Forelimb muscle (tissue), 1 donor: ENCODE measurements around the gene SLC13A1. TPM values are rescaled to one million over a fixed set of nuclear protein-coding genes. Genes with fewer than 3 reads are reported as not detected.

Experiments used
- DNase-seq: peaks from one replicate; pipeline ENCODE4 v3.0.0-alpha.2; 2013; ENCODE audit warnings: low read depth
- polyA plus RNA-seq: library from polyadenylated mRNA; unstranded; fragments of 120-200 nt; gene quantifications from one replicate; pipeline ENCODE4 v1.2.1, GENCODE V29; 2013; ENCODE audit not compliant: insufficient read length

SLC13A1 gene
- polyA plus RNA-seq, 1 donor: not detected

DNA sequence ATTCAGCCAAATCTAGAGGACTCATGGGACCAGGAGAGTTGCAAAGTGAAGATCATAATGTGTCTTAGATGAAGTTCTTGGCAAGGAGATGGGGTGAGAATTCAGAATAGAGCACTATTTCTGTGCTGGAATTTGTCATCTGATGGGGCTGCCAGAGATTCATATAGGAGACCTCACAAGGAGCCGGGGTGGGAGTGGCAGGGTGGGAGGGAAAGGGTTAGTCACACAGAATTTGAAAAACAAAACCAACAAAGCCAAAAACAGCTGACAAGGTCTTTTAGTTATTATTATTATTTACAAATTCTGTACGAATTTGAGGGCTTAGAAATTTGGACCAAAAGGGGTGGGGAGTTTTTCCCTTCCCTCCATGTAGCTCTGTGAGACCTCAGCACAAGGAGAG is 1.7 kb downstream of the SLC13A1 start:
- DNase-seq: no peak

DNA sequence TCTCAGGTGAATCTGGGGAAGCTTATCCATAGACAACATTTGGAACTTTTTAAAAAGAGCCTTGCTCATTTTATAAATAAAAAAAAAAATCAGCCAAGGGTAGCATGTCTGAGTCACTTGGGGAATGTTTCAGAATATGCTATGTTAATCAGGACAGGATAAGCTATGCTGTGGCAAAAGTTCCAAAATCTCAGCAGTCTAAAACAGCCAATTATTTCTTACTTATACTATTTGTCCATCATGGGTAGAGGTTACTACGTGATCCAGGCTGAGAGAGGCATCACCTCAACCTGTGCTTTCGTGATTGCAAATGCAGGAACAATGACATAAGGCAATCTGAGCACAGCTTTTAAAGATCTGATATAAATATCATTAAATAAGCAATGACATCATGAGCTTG is 6.5 kb downstream of the SLC13A1 start:
- no peak for DNase-seq

DNA sequence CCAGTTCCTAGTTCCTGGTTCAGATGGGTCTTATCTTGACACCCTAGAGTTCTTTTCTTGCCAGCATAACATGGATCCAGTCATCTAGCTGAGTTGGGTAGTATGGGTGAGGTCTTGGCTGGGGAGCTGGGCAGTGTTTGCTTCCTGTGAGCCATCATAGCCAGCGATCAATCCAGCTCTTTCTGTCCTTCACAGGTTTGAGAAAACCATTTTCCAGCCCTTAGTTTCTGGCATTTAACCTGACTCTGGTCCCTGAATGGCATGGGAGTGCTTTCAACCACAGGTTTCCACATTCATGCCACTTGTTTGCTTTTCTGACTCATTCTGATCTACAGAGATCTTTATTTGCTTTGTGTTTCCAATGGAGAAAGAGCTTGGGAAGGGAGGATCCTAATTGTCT is 8.6 kb downstream of the SLC13A1 start:
- DNase-seq: no peak

DNA sequence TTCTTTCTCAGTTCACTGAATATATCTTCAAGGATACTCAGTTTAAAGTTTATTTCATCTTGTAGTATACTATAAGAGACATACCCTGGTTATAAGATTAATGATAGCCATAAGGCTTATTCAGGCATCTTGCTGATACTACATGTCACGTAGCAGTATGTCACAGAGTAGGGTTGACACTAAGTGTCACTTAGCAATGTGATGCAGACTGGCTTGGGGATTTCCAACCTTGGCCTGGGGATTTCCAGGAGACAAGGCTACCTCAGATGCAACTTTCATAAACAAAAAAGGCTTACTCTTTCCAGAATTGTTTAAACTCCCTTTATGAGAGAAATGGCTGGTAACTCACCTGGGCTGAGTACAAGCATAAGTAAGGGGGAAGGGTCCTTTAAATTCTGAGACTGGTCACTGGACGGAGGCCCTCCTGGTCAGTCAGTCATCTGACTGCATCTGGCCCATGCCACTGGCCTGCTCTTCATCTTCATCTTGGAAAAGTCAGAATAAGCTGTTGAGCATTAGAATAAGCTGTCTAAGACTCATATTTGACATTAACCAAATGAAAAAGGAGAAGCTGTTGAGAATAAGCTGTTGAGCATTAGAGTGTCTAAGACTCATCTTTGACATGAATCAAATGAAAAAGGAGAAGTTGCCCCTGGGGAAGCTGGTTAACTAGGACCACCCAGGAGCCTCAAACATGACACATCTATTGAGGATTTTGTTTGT is 9.5 kb downstream of the SLC13A1 start:
- no peak for DNase-seq

DNA sequence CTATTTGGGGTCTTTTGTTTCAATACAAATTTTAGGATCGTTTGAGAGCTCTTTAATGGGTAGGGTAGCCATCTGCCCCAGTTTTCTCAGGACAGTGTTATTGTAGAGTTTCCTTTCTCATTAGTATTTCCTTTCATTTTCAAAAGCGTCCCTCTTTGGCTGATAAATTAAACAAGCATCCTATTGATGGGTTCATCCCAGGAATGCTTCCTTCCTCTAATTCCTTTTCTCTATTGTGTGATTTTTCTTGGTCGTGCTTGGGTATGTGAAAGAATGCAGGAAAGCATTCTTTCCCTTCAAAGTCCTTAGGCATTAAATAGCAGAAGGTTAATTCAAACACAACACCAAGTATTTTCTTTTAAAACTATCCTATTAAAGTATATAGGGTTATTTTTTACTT is 14.0 kb downstream of the SLC13A1 start:
- DNase-seq: no peak

DNA sequence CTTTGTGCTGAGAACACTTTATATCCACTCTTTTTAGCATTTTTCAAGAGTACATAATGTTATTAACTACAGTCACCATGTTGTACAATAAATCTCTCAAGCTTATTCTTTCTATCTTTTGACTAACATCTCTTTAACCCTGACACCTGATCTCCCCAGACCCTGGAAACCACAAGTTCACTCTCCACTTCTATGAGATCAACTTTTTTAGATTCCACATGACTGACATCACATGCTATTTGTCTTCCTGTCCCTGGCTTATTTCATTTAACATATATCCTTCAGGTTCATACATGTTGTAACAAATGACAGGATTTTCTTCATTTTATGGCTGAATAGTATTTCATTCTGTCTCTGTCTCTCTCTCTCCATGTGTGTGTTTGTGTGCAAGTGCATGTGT is 15.5 kb downstream of the SLC13A1 start:
- no peak for DNase-seq

DNA sequence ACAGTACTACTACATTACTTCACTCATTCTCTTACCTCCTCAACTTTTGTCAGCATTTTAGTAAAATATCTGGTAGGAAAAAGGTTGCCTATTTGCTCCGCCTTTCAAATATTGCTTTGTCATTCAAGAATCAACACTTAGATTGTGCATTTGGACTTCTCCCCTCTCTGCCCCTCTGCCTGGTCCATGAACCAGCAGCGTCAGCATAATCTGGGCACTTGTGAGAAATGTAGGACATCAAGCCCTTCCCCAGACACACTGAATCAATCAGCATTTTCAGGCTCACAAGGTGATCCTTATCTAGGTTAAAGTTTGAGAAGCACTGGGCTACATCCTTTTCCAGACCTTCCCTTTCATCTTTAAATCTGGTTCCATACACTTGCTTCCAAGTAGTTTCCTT is 16.3 kb downstream of the SLC13A1 start:
- no peak for DNase-seq

DNA sequence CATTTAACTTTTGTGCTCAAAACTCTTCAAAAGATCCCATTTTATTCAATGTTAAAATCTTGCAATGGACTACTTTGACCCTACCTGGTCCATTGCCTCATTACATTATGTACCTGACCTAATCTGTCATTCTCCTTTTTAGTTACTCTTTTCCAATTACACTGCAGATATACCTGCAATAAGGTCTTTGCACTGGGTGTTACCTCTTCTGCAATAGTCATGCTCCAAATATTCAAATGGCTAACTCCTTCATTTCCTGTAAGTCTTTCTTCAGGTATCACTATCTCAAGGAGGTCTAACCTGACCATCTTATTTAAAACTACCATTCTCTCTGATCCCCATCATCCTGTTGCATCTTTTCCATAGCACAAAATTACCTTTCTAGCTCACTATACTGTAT is 22.3 kb downstream of the SLC13A1 start:
- DNase-seq: no peak

DNA sequence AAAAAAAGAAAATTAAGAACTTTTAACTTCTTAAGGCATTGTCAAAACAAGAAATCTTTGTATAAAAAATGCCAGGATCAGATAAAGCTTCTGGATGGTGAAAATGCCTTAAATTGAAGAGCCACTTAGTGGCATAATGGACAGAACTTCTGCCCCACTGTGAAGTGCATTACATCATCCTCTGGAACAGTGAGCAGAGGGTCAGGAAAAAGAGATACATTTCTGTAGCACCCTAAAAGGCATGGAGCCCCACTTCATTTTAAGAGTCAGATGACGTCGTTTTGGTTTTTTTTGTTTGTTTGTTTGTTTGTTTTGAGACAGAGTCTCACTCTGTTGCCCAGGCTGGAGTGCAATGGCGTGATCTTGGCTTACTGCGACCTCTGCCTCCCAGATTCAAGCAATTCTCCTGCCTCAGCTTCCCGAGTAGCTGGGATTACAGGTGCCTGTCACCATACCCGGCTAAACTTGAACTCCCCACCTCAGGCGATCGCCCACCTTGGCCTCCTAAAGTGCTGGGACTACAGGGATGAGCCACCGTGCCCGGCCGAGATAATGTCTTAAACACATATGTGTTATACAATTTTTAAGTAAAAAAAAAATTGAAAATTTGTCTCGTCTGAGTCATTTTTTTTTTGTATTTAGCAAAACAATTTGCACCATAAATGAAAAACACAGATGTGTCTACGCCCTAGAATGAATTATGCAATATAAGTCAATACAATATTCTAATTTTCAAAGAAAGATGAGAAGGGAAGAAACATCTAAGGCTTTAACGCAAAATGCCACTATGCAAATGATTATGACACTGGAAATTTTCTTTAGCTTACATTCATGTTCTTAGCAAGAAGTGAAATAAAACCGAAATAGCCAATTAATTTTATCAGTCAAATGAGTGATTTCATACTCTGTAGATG is 29.2 kb downstream of the SLC13A1 start:
- DNase-seq: no peak

DNA sequence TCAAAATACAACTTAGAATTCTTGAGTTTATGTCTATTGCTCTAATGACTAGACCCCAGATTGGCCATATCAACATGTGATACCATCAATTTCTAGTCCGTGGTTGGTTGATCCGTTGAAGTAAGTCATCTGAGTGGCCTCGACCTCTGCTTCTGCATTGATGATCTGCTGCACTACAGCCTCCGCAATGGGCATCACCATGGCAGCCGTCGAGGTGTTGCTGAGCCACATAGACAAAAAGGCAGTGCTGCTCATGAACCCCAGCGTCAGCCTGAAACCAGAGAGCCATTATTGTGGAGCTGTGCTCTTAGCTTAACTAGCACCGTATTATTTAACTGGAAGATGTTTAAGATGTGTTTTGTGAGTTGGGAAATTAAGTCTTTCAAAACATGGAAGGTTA is 30.7 kb downstream of the SLC13A1 start:
- DNase-seq: no peak

DNA sequence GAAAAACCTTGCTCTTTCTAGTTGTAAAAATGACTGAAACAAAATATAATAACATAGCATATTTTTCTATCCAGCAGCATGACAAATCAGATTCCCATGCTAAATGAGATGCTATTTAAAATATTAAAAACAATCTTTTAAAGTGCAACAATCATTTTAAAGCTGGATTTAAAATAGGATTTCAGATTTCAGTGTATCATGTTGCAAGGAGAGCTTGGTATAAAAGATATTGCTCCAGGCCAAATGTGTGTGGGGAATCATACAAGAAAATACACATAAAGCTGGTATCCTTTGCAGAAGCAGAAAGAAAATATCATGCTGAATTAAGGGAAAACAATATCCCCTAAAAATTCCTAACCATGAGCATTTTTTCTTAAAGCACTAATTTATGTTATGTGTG is 42.2 kb downstream of the SLC13A1 start:
- DNase-seq: no peak

DNA sequence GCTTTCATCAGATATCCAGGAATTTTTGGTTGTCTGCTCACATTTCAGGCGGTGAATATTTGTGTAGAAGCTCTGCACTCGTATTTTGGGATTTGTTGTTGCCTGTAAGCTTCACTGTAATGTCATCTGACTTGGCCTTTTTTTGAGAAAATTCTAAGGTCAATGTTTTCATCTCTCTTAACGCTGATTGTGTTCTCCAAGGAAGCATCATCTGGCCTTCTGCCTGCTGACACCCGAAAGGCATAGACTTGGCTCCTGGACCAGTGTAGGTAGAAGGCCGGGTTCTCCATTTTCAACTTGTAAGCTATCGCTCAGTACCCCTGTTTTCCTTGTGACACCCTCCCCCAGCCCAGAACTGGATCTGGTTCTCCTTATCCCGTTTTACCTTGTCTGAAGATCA is 44.2 kb downstream of the SLC13A1 start:
- DNase-seq: no peak

DNA sequence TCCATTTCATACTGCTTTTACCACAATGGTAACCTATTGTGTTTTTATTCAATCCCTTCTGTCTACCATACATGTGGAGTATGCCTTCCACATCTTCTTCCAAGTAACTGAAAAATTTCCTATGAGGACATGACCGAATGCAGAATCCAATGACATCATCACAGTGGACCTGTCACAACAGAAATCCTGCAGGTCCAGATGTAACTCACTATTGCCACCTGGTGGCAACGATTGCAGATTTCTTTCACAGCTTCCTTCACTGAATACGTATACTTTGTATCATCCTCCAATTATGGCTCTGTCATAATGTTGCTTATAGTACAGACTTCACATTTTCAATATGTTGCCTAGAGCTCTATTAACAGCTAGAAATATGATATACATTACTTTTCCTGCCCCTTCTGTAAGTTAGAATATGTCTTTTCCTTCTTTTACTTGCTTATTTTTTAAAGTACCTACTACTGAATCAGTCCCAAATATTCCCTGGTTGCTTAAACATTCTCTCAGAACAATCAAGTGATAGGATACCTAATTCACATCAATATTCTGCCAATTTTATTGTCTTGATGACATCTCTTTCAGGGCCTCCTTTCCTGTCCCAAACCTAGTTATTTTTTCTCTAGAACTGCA is 45.4 kb downstream of the SLC13A1 start:
- peak; percentile 48 for DNase-seq

DNA sequence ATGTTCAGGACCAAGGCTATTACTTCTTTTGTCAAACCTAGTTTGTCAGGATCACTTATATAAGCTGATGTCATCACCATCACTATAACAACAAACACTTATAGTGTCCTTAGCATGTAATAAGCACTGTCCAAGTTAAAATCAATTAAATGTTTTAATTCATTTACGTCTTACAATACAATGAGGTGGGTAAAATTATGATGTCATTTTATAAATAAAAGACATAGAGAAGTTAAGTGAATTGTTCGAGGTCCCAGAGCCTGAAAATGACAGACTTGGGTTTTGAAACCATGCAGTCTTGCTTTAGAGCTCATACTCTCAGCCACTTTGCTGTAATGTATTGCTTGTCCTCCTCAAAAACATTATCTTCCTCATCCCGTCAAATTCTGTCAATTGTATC is 48.3 kb downstream of the SLC13A1 start:
- no peak for DNase-seq

DNA sequence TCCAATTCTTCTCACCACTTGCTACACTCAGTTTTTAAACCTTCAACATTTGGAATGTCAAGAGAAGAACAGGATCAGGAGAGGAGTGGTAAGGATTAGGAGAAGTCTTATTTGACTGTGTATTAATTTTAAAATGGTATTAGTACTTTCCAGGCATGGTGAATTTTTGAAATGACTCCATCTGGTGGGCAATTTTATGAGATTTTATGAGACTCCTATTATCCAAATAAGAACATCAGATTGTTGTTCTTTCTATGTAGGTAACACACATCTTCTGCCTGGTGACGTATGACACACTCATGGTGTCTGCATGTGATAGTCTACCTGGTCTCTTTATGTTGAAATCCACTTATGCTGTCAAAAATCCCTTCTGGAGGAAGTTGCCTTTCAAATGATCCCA is 51.0 kb downstream of the SLC13A1 start:
- DNase-seq: no peak

DNA sequence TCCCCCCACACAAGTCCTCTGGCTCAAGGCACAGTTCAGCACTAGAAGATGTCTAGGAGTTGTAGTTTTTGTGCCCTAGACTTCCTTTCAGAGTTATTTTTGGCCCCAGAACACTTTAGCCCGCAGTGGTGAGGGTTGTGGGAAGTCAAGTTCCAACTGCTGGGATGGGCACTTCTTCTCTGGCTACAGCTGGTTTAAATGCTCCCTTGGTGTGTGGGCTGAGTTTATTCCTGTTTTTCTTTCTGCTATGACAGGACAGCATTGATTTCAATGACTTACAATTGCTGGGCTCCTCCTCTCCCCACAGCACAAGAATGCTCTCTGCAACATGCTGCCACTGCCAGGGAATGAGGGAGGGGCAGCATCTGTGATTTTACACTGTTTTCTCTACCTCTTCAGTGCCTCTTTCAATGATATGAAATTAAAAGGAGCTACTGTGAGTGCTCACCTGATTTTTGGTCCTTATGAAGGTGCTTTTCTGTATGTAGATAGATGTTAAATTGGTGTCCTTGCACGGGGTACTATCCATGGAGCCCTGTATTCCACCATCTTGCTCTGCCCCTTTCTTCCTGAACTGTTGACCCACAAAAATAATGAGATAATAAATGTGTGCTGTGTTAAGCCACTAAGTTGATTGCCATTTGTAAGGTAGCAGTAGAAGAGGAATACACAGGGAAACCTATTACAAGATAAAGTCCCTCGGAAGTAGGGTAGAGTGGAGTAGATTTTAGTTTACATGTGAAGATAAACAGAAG is 56.3 kb downstream of the SLC13A1 start:
- DNase-seq: no peak

DNA sequence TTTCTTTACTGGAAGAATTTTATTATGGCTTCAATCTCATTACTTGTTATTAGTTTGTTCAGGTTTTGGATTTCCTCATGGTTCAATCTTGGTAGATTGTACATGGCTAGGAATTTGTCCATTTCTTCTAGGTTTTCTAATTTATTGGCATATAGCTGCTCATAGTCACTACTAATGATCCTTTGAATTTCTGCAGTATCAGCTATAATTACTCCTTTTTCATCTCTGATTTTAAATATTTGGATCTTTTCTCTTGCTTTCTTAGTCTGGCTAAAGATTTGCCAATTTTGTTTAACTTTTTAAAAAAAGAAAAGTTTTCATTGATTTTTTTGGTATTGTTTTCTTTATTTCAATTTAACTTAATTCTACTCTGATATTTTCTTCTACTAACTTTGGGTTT is 59.2 kb downstream of the SLC13A1 start:
- no peak for DNase-seq

DNA sequence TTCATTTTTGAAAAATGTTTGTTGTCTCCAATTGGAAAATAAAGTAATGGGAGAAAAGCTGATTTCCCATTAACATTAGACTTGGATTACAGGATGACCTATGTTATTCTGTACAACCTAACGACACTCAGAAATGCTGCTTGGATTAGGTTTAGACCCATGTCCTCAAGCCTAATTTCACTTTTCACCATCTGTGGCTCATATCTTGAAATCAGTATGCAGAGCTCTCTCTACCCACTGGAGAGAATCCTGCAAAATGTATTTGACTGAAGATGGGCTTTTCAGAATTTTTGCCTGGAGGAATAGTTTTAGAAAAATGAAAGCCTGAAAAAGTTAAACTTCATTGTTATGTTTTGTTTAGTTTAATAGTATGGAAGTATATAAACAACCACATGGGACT is 63.8 kb downstream of the SLC13A1 start:
- DNase-seq: no peak

DNA sequence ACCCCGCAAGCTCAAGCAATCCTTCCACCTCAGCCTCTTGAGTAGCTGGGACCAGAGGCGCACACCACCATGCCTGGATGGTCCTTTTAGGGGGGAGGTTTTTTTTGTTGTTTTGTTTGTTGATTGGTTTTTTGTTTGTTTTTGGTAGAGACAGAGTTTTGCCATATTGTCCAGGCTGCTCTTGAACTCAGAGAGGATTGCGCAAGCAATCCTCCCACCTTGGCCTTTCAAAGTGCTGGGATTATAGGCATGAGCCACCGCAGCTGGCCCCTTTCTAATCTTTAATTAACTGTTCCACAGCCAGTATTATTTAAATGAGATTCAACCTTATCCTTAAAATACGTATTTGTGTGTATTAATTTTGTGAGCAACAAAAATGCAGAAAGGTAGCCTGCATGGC is 65.8 kb downstream of the SLC13A1 start:
- DNase-seq: no peak

DNA sequence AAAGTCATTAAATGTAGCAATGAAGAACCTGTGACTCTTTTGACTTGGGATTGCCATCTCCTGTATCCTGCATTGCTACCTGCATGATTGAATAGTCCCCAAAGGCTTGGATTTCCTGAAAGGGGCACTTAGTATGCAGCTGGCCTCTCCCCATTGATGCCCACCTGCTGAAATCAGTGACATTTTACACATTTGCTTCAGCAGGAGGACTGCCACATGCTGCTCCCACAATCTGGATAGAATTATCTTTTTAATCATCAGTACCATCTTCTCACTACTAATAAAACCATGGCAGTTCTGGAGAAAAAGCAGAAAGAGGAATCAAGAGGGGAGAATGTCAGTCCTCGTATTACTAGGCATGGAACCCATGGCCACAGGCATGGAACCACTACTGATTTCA is 67.8 kb downstream of the SLC13A1 start:
- DNase-seq: no peak

DNA sequence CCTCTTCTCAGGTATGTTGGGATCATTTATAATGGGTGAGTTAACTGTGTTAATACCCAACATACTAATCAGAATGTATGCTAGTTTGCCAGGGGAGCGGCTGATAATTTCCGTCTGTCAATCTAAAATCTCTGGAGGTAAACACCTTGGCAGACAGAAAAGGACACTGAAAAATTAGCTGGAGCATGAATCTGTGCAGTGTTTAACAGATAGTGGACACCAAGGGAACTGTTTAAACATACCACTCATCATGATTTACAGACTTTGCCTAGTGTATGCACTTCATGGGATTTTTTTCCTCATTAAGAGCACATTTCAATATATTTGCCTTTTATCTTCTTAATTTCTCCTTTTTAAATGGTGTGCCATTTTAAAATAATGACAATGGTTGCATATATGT is 68.2 kb downstream of the SLC13A1 start:
- no peak for DNase-seq

DNA sequence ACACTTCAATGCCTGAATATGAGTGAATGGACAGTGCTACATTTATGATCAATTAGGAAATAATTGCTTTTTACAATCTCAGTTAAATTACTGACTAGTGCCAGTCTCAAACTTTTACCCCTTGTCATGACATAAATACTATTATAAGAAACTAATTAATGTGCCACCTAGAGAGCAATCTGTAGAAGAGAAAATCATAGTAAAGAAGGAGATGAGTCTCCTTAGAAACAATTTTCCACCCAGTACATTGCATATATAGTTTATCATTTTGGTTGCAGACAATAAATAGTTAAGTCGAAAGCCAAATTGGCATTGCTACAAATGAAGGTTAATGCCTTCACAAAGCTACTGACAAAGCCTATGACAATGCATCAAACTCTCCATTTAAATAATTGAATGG is 68.6 kb downstream of the SLC13A1 start:
- no peak for DNase-seq
